Activated T-cell treated with anti-CD3 and anti-CD28 coated beads, Interleukin-2, amount 50 U/mL, for 72 hours (primary cell): ENCODE results near the gene TGM4. TPM values are rescaled to one million over a fixed set of nuclear protein-coding genes. Genes with fewer than 3 reads are reported as not detected.
A peak's percentile ranks its signal among the peaks of the same experiment; 100 is the strongest.

Experiments used
- ATAC-seq, 2 donors: fragments of 150-1000 bp; cut with Tn5 transposase; replicated peaks in 1 of 2; 2 replicates each; pipeline ENCODE4 v1.10.0; 2021; ENCODE audit warnings: moderate library complexity in 2 of 2, mild to moderate bottlenecking in 1 of 2
- DNase-seq, 2 donors: peaks; one replicate each; pipeline ENCODE4 v3.0.0; 2021 to 2022; ENCODE audit warnings: mixed read lengths in 1 of 2
- H3K27ac Mint-ChIP-seq: one replicate; pipeline ENCODE4 v1.8.0; 2022; ENCODE audit warnings: mild to moderate bottlenecking, moderate library complexity, mixed read lengths
- H3K27me3 Mint-ChIP-seq: one replicate; pipeline ENCODE4 v1.8.0; 2022; ENCODE audit warnings: low read depth, mixed read lengths
- H3K36me3 Mint-ChIP-seq, 2 donors: one replicate each; pipeline ENCODE4 v1.8.0; 2022; ENCODE audit warnings: mixed read lengths in 2 of 2, mild to moderate bottlenecking in 1 of 2; ENCODE audit not compliant: insufficient read depth in 2 of 2
- H3K4me1 Mint-ChIP-seq: one replicate; pipeline ENCODE4 v1.8.0; 2022; ENCODE audit warnings: low read depth, mixed read lengths
- H3K4me3 Mint-ChIP-seq, 2 donors: one replicate each; pipeline ENCODE4 v1.8.0; 2022; ENCODE audit warnings: mild to moderate bottlenecking in 2 of 2, mixed read lengths in 2 of 2, moderate library complexity in 2 of 2
- H3K9me3 Mint-ChIP-seq, 2 donors: one replicate each; pipeline ENCODE4 v1.8.0; 2022; ENCODE audit warnings: mixed read lengths in 2 of 2
- total RNA-seq, 2 donors: library from RNA; stranded (reverse); gene quantifications; one replicate each; pipeline ENCODE4 v1.2.3, GENCODE V29; 2022

TGM4 gene
- total RNA-seq, 2 donors from 2014 or later: not detected

- no peak overlapping the region for H3K27ac Mint-ChIP-seq
- no peak for DNase-seq
- no peak overlapping the region for H3K4me3 Mint-ChIP-seq
- peaks cover 24% of the 10 kb centered on the region for H3K27me3 Mint-ChIP-seq
- no peaks in the 10 kb centered on the region for H3K9me3 Mint-ChIP-seq
- peaks cover 1% of the 10 kb centered on the region in 2 donors for H3K36me3 Mint-ChIP-seq
- ATAC-seq: no peak
- H3K4me1 Mint-ChIP-seq: peaks cover 9% of the 10 kb centered on the region
These were observed 34.7 kb downstream of the TGM4 start for GRCh38 chr3:44909063-44909462.

GRCh38 chr3:44910693-44911092, 36.3 kb downstream of the TGM4 start:
- no peak overlapping the region for H3K27ac Mint-ChIP-seq
- H3K36me3 Mint-ChIP-seq: peaks cover 1% of the 10 kb centered on the region in 2 donors
- no peak for ATAC-seq
- H3K4me3 Mint-ChIP-seq: no peak overlapping the region
- DNase-seq: no peak
- H3K27me3 Mint-ChIP-seq: peaks cover 24% of the 10 kb centered on the region
- peaks cover 9% of the 10 kb centered on the region for H3K4me1 Mint-ChIP-seq
- no peaks in the 10 kb centered on the region for H3K9me3 Mint-ChIP-seq

- Mint-ChIP-seq H3K4me1 (no peaks in the 10 kb centered on the region), H3K4me3 (no peak overlapping the region), H3K27me3 (peaks cover 12% of the 10 kb centered on the region), H3K9me3 (no peaks in the 10 kb centered on the region), H3K27ac (no peak overlapping the region), H3K36me3 (peaks cover 0 to under 1% of the 10 kb centered on the region in 2 donors)
- ATAC-seq (peak; percentile 68 to 73), DNase-seq (peak; percentile 62 to 66)
These were observed 39.6 kb downstream of the TGM4 start for GRCh38 chr3:44913868-44914468.

- no peak overlapping the region for H3K4me3 Mint-ChIP-seq
- ATAC-seq: no peak
- H3K27me3 Mint-ChIP-seq: peaks cover 2% of the 10 kb centered on the region
- no peaks in the 10 kb centered on the region for H3K36me3 Mint-ChIP-seq
- H3K27ac Mint-ChIP-seq: no peak overlapping the region
- H3K4me1 Mint-ChIP-seq: no peaks in the 10 kb centered on the region
- no peak for DNase-seq
- H3K9me3 Mint-ChIP-seq: no peaks in the 10 kb centered on the region
These were observed 40.5 kb downstream of the TGM4 start for GRCh38 chr3:44914936-44915335.

GRCh38 chr3:44915702-44916438, 41.5 kb downstream of the TGM4 start:
- Mint-ChIP-seq H3K4me3 (no peak overlapping the region), H3K36me3 (no peaks in the 10 kb centered on the region), H3K9me3 (no peaks in the 10 kb centered on the region), H3K27ac (no peak overlapping the region), H3K27me3 (no peaks in the 10 kb centered on the region), H3K4me1 (no peaks in the 10 kb centered on the region)
- ATAC-seq (no peak), DNase-seq (no peak)

GRCh38 chr3:44918087-44918486, 43.7 kb downstream of the TGM4 start:
- no peaks in the 10 kb centered on the region for H3K4me1 Mint-ChIP-seq
- no peak overlapping the region for H3K27ac Mint-ChIP-seq
- no peaks in the 10 kb centered on the region for H3K36me3 Mint-ChIP-seq
- no peak for ATAC-seq
- no peak for DNase-seq
- no peaks in the 10 kb centered on the region for H3K9me3 Mint-ChIP-seq
- no peak overlapping the region for H3K4me3 Mint-ChIP-seq
- H3K27me3 Mint-ChIP-seq: no peaks in the 10 kb centered on the region

GRCh38 chr3:44918581-44918980, 44.2 kb downstream of the TGM4 start:
- Mint-ChIP-seq H3K27ac (no peak overlapping the region), H3K36me3 (no peaks in the 10 kb centered on the region), H3K4me3 (no peak overlapping the region), H3K9me3 (no peaks in the 10 kb centered on the region), H3K27me3 (no peaks in the 10 kb centered on the region), H3K4me1 (no peaks in the 10 kb centered on the region)
- DNase-seq: no peak
- no peak for ATAC-seq

GRCh38 chr3:44920081-44920480, 45.7 kb downstream of the TGM4 start:
- H3K27me3 Mint-ChIP-seq: no peaks in the 10 kb centered on the region
- DNase-seq (no peak), ATAC-seq (no peak)
- no peaks in the 10 kb centered on the region for H3K4me1 Mint-ChIP-seq
- no peaks in the 10 kb centered on the region for H3K9me3 Mint-ChIP-seq
- H3K4me3 Mint-ChIP-seq: no peak overlapping the region
- H3K27ac Mint-ChIP-seq: no peak overlapping the region
- no peaks in the 10 kb centered on the region for H3K36me3 Mint-ChIP-seq

GRCh38 chr3:44923632-44924456, 49.4 kb downstream of the TGM4 start:
- no peak overlapping the region for H3K4me3 Mint-ChIP-seq
- no peak for ATAC-seq
- no peaks in the 10 kb centered on the region for H3K4me1 Mint-ChIP-seq
- no peak overlapping the region for H3K27ac Mint-ChIP-seq
- DNase-seq: no peak
- H3K36me3 Mint-ChIP-seq: peaks cover 0 to 4% of the 10 kb centered on the region in 2 donors
- no peaks in the 10 kb centered on the region for H3K27me3 Mint-ChIP-seq
- H3K9me3 Mint-ChIP-seq: no peaks in the 10 kb centered on the region

GRCh38 chr3:44924457-44925084, 50.2 kb downstream of the TGM4 start:
- H3K27me3 Mint-ChIP-seq: no peaks in the 10 kb centered on the region
- no peak for DNase-seq
- no peak for ATAC-seq
- peaks cover 0 to 4% of the 10 kb centered on the region in 2 donors for H3K36me3 Mint-ChIP-seq
- no peak overlapping the region for H3K27ac Mint-ChIP-seq
- no peaks in the 10 kb centered on the region for H3K4me1 Mint-ChIP-seq
- H3K9me3 Mint-ChIP-seq: no peaks in the 10 kb centered on the region
- no peak overlapping the region for H3K4me3 Mint-ChIP-seq

- Mint-ChIP-seq H3K4me3 (no peak overlapping the region), H3K36me3 (peaks cover 0 to 4% of the 10 kb centered on the region in 2 donors), H3K27me3 (no peaks in the 10 kb centered on the region), H3K4me1 (no peaks in the 10 kb centered on the region), H3K9me3 (no peaks in the 10 kb centered on the region), H3K27ac (no peak overlapping the region)
- DNase-seq (no peak), ATAC-seq (no peak)
These were observed 51.8 kb downstream of the TGM4 start for GRCh38 chr3:44926172-44926571.

- Mint-ChIP-seq H3K27ac (no peak overlapping the region), H3K36me3 (peaks cover 0 to 4% of the 10 kb centered on the region in 2 donors), H3K4me3 (no peak overlapping the region)
These were observed 52.5 kb downstream of the TGM4 start for GRCh38 chr3:44926921-44927320.

GRCh38 chr3:44927371-44927770, 53.0 kb downstream of the TGM4 start:
- Mint-ChIP-seq H3K27me3 (no peaks in the 10 kb centered on the region), H3K27ac (no peak overlapping the region), H3K4me3 (no peak overlapping the region), H3K4me1 (no peaks in the 10 kb centered on the region), H3K36me3 (peaks cover 0 to 4% of the 10 kb centered on the region in 2 donors), H3K9me3 (no peaks in the 10 kb centered on the region)
- DNase-seq (no peak), ATAC-seq (no peak)

More at GRCh38 chr3:44926921-44927320, 52.5 kb downstream of the TGM4 start:
- no peak for ATAC-seq
- no peak for DNase-seq
- Mint-ChIP-seq H3K4me1 (no peaks in the 10 kb centered on the region), H3K27me3 (no peaks in the 10 kb centered on the region), H3K9me3 (no peaks in the 10 kb centered on the region)
